Measurements from ENCODE around the gene F11R.

- TF ChIP-seq BACH1 (IDR thresholded peaks at IDR 0.05; ENCODE audit: borderline replicate concordance): peak; percentile 30
- no peak for TF ChIP-seq FOXK2 (IDR thresholded peaks at IDR 0.05)
- no peak for TF ChIP-seq CBX3 (IDR thresholded peaks at IDR 0.05; ENCODE audit: borderline replicate concordance, low read depth)
- no peak for TF ChIP-seq MYC (IDR thresholded peaks at IDR 0.05; ENCODE audit: insufficient read depth, insufficient read length, insufficient replicate concordance, low read length, severe bottlenecking)
- no peak for TF ChIP-seq RFX5 (IDR thresholded peaks at IDR 0.05; ENCODE audit: low read depth, low read length)
- no peak for TF ChIP-seq EZH2 (IDR thresholded peaks at IDR 0.05; ENCODE audit: borderline replicate concordance, control insufficient read depth, low read depth, low read length)
- no peak for TF ChIP-seq CHD2 (IDR thresholded peaks at IDR 0.05; ENCODE audit: borderline replicate concordance, low read depth, low read length)
- no peak; the same call in none of the 2 replicates for TF ChIP-seq PKNOX1 (IDR thresholded peaks at IDR 0.05)
- TF ChIP-seq CTCF (IDR thresholded peaks at IDR 0.05 in 2 of 3, conservative IDR thresholded peaks at IDR 0.05 in 1 of 3; ENCODE audit: control insufficient read depth in 2 of 3, extremely low read depth in 1 of 3, insufficient read depth in 1 of 3, low read depth in 3 of 3, low read length in 3 of 3): no peak
- no peak for TF ChIP-seq ZZZ3 (IDR thresholded peaks at IDR 0.05; ENCODE audit: control insufficient read depth, insufficient read length, low read depth)
- TF ChIP-seq POLR2A (IDR thresholded peaks at IDR 0.05; ENCODE audit: low read depth, low read length): peak; percentile 90
These were observed 25.0 kb upstream of the F11R start, which contains the start of gene USF1 for GRCh38 chr1:161045736-161046604.

Measured in GM12878 (cell line).